ENCODE results near the gene TSPAN31. TPM values are rescaled to one million over a fixed set of nuclear protein-coding genes. Genes with fewer than 3 reads are reported as not detected.
"Not testable (repeated sequence)": the region's sequence is repeated elsewhere in the genome, so short reads cannot be mapped to it uniquely, and the experiment has no call there.

The TSPAN31 gene
- total RNA-seq, 1 donor from 2014 or later: 33.2 TPM

GRCh38 chr12:57720606-57721595 is 23.9 kb upstream of the TSPAN31 start:
- peaks cover 26% of the 10 kb centered on the region for H3K36me3 Mint-ChIP-seq
- no peaks in the 10 kb centered on the region for H3K9me3 Mint-ChIP-seq
- DNase-seq (ENCODE audit: low spot score in 2 of 2, unreplicated experiment in 2 of 2): peak in 1 of 2 experiments; percentile 5
- H3K27ac Mint-ChIP-seq: no peak overlapping the region
- H3K4me1 Mint-ChIP-seq: peaks cover under 1% of the 10 kb centered on the region
- H3K27me3 Mint-ChIP-seq (ENCODE audit: low read depth): peaks cover 32% of the 10 kb centered on the region
- H3K4me3 Mint-ChIP-seq: no peak overlapping the region
- TF ChIP-seq CTCF (IDR thresholded peaks at IDR 0.05; ENCODE audit: unreplicated experiment): no peak

DNA sequence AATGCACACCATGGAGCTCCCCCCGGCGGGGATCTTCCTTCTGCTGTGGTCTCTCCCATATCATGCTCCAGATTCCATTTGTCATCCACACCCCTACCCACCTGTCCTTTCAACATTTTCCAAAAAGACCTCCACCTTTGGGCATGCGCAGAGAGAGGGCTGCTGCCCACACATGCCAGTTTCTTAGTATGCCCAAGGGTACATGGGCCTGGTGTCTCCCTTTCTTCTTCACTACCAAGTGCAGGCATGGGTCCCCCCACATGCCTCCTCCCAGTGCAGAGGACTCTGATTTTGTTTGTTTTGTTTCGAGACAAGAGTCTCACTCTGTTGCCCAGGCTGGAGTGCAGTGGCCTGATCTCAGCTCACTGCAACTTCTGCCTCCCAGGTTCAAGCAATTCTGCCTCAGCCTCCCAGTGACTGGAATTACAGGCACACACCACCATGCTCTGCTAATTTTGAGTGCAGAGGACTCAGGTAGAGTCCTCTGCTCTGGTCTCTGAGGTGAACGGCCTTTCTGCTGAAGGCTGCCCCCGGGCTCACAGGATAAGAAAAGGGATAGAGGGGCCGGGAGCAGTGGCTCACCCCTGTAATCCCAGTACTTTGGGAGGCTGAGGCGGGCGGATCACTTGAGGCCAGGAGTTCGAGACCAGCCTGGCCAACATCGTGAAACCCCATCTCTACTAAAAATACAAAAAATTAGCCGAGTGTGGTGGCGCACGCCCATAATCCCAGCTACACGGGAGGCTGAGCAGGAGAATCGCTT is 22.8 kb upstream of the TSPAN31 start:
- H3K9me3 Mint-ChIP-seq, H3K4me1 Mint-ChIP-seq, H3K4me3 Mint-ChIP-seq, H3K27ac Mint-ChIP-seq: not testable (repeated sequence)
- H3K27me3 Mint-ChIP-seq (ENCODE audit: low read depth): peaks cover 42% of the 10 kb centered on the region
- DNase-seq (ENCODE audit: low spot score in 2 of 2, unreplicated experiment in 2 of 2): peak in 1 of 2 experiments; percentile 5
- H3K36me3 Mint-ChIP-seq: peaks cover 26% of the 10 kb centered on the region

DNA sequence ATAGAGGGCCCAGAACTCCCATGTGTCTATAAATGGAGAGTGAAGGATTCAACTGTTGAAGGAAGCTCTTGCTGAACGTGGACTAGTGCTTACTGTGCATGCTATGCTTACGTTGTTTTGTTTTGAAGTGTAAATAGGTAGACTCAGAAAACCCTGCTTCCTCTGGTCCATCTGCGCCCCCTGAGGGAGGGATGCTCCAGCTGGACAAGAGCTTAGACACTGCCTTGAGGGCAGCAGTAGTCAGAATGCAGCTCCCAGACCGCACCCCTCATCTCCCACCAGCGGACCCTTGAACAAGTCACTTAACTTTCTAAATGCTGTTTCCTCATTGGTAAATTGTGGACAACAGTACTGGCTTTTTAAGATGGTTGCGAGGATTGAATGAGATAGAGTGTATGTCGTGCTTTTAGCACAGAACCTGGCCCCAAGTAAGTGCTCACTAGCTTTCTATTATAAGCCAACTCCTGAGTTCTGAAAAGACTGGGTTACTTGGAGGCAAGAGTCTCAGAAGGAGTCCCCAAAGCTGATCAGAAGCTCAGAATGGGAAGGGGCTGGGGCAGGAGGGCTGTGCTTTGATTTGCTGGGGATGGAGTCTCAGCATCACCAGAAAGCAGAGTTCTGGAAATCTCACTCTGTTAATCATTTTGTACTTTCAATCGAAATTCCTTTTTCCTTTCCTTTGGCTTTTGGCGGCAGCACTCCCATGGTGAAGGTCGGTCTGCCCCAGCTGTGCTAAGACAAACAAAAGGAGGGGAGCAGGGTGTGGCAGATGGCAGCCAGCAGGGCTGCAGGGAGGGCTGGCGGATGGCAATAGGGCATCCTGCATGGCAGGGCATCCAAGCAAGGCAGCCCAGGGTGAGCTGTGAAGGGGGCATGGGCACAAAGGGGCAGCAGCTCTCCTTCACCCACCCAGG is 21.9 kb upstream of the TSPAN31 start:
- Mint-ChIP-seq H3K4me3 (no peak overlapping the region), H3K9me3 (no peaks in the 10 kb centered on the region), H3K27me3 (ENCODE audit: low read depth) (peaks cover 51% of the 10 kb centered on the region), H3K27ac (no peak overlapping the region), H3K4me1 (peaks cover 4% of the 10 kb centered on the region), H3K36me3 (peaks cover 25% of the 10 kb centered on the region)
- TF ChIP-seq CTCF (IDR thresholded peaks at IDR 0.05; ENCODE audit: unreplicated experiment): no peak
- DNase-seq (ENCODE audit: low spot score in 2 of 2, unreplicated experiment in 2 of 2): no peak

GRCh38 chr12:57723630-57723962 is 21.2 kb upstream of the TSPAN31 start:
- no peak overlapping the region for H3K27ac Mint-ChIP-seq
- H3K9me3 Mint-ChIP-seq: no peaks in the 10 kb centered on the region
- peaks cover 57% of the 10 kb centered on the region for H3K27me3 Mint-ChIP-seq (ENCODE audit: low read depth)
- TF ChIP-seq CTCF (IDR thresholded peaks at IDR 0.05; ENCODE audit: unreplicated experiment): no peak
- H3K4me3 Mint-ChIP-seq: no peak overlapping the region
- DNase-seq (ENCODE audit: low spot score in 2 of 2, unreplicated experiment in 2 of 2): no peak
- H3K4me1 Mint-ChIP-seq: peaks cover 4% of the 10 kb centered on the region
- H3K36me3 Mint-ChIP-seq: peaks cover 20% of the 10 kb centered on the region

GRCh38 chr12:57724003-57724935 is 20.6 kb upstream of the TSPAN31 start:
- peaks cover 4% of the 10 kb centered on the region for H3K4me1 Mint-ChIP-seq
- H3K27me3 Mint-ChIP-seq (ENCODE audit: low read depth): peaks cover 64% of the 10 kb centered on the region
- TF ChIP-seq CTCF (IDR thresholded peaks at IDR 0.05; ENCODE audit: unreplicated experiment): no peak

More at GRCh38 chr12:57724003-57724935, 20.6 kb upstream of the TSPAN31 start:
- Mint-ChIP-seq H3K4me3 (no peak overlapping the region), H3K9me3 (no peaks in the 10 kb centered on the region), H3K36me3 (peaks cover 14% of the 10 kb centered on the region), H3K27ac (no peak overlapping the region)
- no peak for DNase-seq (ENCODE audit: low spot score in 2 of 2, unreplicated experiment in 2 of 2)

Data from mesothelial cell of epicardium (in vitro differentiated cells).